A549 (cell line): ENCODE data around the gene MOK. TPM values are rescaled to one million over a fixed set of nuclear protein-coding genes. Genes with fewer than 3 reads are reported as not detected.

ENCODE experiments used
- ATAC-seq, 2 experiments: fragments of 200-7000 bp in 1 of 2; fragments of >200 bp in 1 of 2; cut with Nextera tagmentation in 1 of 2; cut with Tn5 transposase in 1 of 2; 3 replicates each; pipeline versions ENCODE4 v1.8.0 to v1.9.1; 2018 to 2020; ENCODE audit warnings: mild to moderate bottlenecking in 1 of 2, moderate library complexity in 1 of 2
- CTCF ChIA-PET: fragments of 300-600 bp; sonication (Branson Sonifier 250); formaldehyde crosslinking; extraction: SDS; loops from one replicate; lab custom pipeline; 2021; ENCODE audit warnings: antibody characterized with exemption, inconsistent platforms; lab: Yijun Ruan, JAX
- POLR2A ChIA-PET: fragments of 350-600 bp; formaldehyde crosslinking; extraction: SDS; loops from one replicate; lab custom pipeline; 2021; ENCODE audit warnings: antibody characterized with exemption, inconsistent platforms; lab: Yijun Ruan, JAX
- DNase-seq, 2 experiments: peaks; one replicate each; pipeline versions ENCODE4 v3.0.0 to v3.0.0-alpha.2; 2011 to 2016; ENCODE audit warnings: low read depth in 1 of 2, low spot score in 1 of 2
- FAIRE-seq: peaks from 2 replicates; lab custom pipeline; 2011; peaks lifted over from hg19 to GRCh38; lab: Jason Lieb, UNC
- H3K27ac ChIP-seq, 2 experiments: fragments of >200 bp; sonication (Bioruptor Twin); formaldehyde crosslinking; 3 replicates each; pipeline ENCODE4 v1.5.1; 2016 to 2017
- H3K4me1 ChIP-seq: fragments of >200 bp; sonication (Bioruptor Twin); formaldehyde crosslinking; 3 replicates; pipeline ENCODE4 v1.6.1; 2016
- H3K4me2 ChIP-seq: fragments of >200 bp; sonication (Bioruptor Twin); formaldehyde crosslinking; 3 replicates; pipeline ENCODE4 v1.6.1; 2016
- H3K4me3 ChIP-seq: fragments of >200 bp; sonication (Bioruptor Twin); formaldehyde crosslinking; 3 replicates; pipeline ENCODE4 v1.5.1; 2016
- H3K9me3 ChIP-seq: fragments of >200 bp; sonication (Bioruptor Twin); formaldehyde crosslinking; 3 replicates; pipeline ENCODE4 v1.6.1; 2016
- BCL3 ChIP-seq: fragments of >200 bp; sonication (Bioruptor Twin); formaldehyde crosslinking; IDR thresholded peaks from 3 replicates; pipeline ENCODE4 v1.6.1; 2016
- BHLHE40 ChIP-seq: IDR thresholded peaks from 2 replicates; pipeline ENCODE4 v1.6.1; 2012; ENCODE audit warnings: low read depth, low read length, inconsistent platforms
- CEBPB ChIP-seq, 2 experiments: fragments of >200 bp in 1 of 2; sonication (Bioruptor Twin) in 1 of 2; formaldehyde crosslinking in 1 of 2; IDR thresholded peaks; 2 replicates each; pipeline ENCODE4 v1.6.1; 2012 to 2016
- CHD2 ChIP-seq: fragments of 150-350 bp; IDR thresholded peaks from 2 replicates; pipeline ENCODE4 v1.6.1; 2014; ENCODE audit warnings: low read length; ENCODE audit not compliant: partially characterized antibody
- EHF ChIP-seq: fragments of 250-450 bp; sonication (Bioruptor Pico); IDR thresholded peaks from 2 replicates; pipeline ENCODE4 v1.5.0; 2020; ENCODE audit warnings: mild to moderate bottlenecking
- EHMT2 ChIP-seq: fragments of 200-600 bp; sonication (generic); IDR thresholded peaks from 2 replicates; pipeline ENCODE4 v1.6.1; 2016; ENCODE audit warnings: antibody characterized with exemption, low read depth, mild to moderate bottlenecking, moderate library complexity
- HDAC2 ChIP-seq: fragments of 200-600 bp; sonication (generic); IDR thresholded peaks from 2 replicates; pipeline ENCODE4 v1.6.1; 2016
- HES2 ChIP-seq: fragments of >200 bp; sonication (Bioruptor Twin); formaldehyde crosslinking; IDR thresholded peaks from 2 replicates; pipeline ENCODE4 v1.6.1; 2016
- HMGXB4 ChIP-seq: fragments of 250-450 bp; sonication (Bioruptor Pico); IDR thresholded peaks from 2 replicates; pipeline ENCODE4 v1.5.0; 2021; ENCODE audit warnings: mild to moderate bottlenecking, moderate library complexity, borderline replicate concordance
- JUNB ChIP-seq: fragments of >200 bp; sonication (Bioruptor Twin); formaldehyde crosslinking; IDR thresholded peaks from 2 replicates; pipeline ENCODE4 v1.6.1; 2016
- KDM5A ChIP-seq: fragments of 200-600 bp; sonication (generic); IDR thresholded peaks from 2 replicates; pipeline ENCODE4 v1.6.1; 2016; ENCODE audit warnings: antibody characterized with exemption, mild to moderate bottlenecking
- MAFK ChIP-seq: fragments of 450-650 bp; IDR thresholded peaks from 2 replicates; pipeline ENCODE4 v1.6.1; 2014; ENCODE audit not compliant: partially characterized antibody
- MAZ ChIP-seq: fragments of 150-350 bp; IDR thresholded peaks from 2 replicates; pipeline ENCODE4 v1.6.1; 2014; ENCODE audit warnings: antibody characterized with exemption, low read depth, low read length, borderline replicate concordance
- NFE2L2 ChIP-seq: fragments of 150-350 bp; conservative IDR thresholded peaks from 2 replicates; pipeline ENCODE4 v1.6.1; 2014; ENCODE audit warnings: low read length
- NPAS2 ChIP-seq: fragments of 250-450 bp; sonication (Bioruptor Pico); IDR thresholded peaks from 2 replicates; pipeline ENCODE4 v1.8.0; 2022; ENCODE audit warnings: mild to moderate bottlenecking, moderate library complexity, borderline replicate concordance
- PBX3 ChIP-seq: IDR thresholded peaks from 2 replicates; pipeline ENCODE4 v1.6.1; 2012
- POLR2AphosphoS2 ChIP-seq: conservative IDR thresholded peaks from 2 replicates; pipeline ENCODE4 v1.6.1; 2012; ENCODE audit warnings: low read length, improper control_type of control experiment, inconsistent platforms
- RCOR1 ChIP-seq: fragments of 150-350 bp; IDR thresholded peaks from 2 replicates; pipeline ENCODE4 v1.6.1; 2014; ENCODE audit warnings: antibody characterized with exemption, low read length, low read depth
- RFX5 ChIP-seq: fragments of 450-650 bp; IDR thresholded peaks from 2 replicates; pipeline ENCODE4 v1.7.1; 2014; ENCODE audit warnings: antibody characterized with exemption, mild to moderate bottlenecking, moderate library complexity
- SMC3 ChIP-seq: fragments of >200 bp; sonication (Bioruptor Twin); formaldehyde crosslinking; IDR thresholded peaks from 3 replicates; pipeline ENCODE4 v1.6.1; 2018; ENCODE audit warnings: inconsistent platforms
- USF2 ChIP-seq: fragments of 450-650 bp; IDR thresholded peaks from 2 replicates; pipeline ENCODE4 v1.6.1; 2014; ENCODE audit warnings: antibody characterized with exemption
- ZC3H11A ChIP-seq: fragments of 450-650 bp; IDR thresholded peaks from 2 replicates; pipeline ENCODE4 v1.6.1; 2014; ENCODE audit warnings: antibody characterized with exemption, mild to moderate bottlenecking
- ZSCAN20 ChIP-seq: fragments of 250-450 bp; sonication (Bioruptor Pico); IDR thresholded peaks from 2 replicates; pipeline ENCODE4 v1.8.0; 2022; ENCODE audit warnings: mild to moderate bottlenecking, moderate library complexity
- WGBS: methylation state at CpG from one replicate; pipeline ENCODE4 v1.1.6; 2017; ENCODE audit errors: missing lambda C conversion rate; 5-methylcytosine and 5-hydroxymethylcytosine counted together
- polyA plus RNA-seq, 4 experiments: library from polyadenylated mRNA; depleted of rRNA in 3 of 4; stranded (reverse); fragments of >200 nt; fragmentation: RNase III in 1 of 4; extraction: RNeasy Plus Mini Kit Qiagen cat#74134 plus additional on column Dnase treatment in 1 of 4; gene quantifications; 2 replicates in 3 of 4; 3 replicates in 1 of 4; pipeline ENCODE4 v1.2.3, GENCODE V29; 2011 to 2017

Gene MOK
- polyA plus RNA-seq, 2 of the 4 experiments (the other 2 are of a cell fraction), result 12.6 to 18.5 TPM

GRCh38 chr14:102201776-102202175, 103.2 kb downstream of the MOK start:
- CTCF ChIA-PET, result no interaction called here
- Histone ChIP-seq H3K4me3 (no peak overlapping the region), H3K4me1 (no peaks in the 10 kb centered on the region), H3K27ac (no peak overlapping the region), H3K4me2 (no peak overlapping the region), H3K9me3 (no peaks in the 10 kb centered on the region)
- DNase-seq, result no peak
- WGBS, result 85% methylated on average over 4 of the region's 4 CpGs
- POLR2A ChIA-PET, result no interaction called here
- no peak for TF ChIP-seq POLR2AphosphoS2
- TF ChIP-seq EHMT2, result no peak
- TF ChIP-seq SMC3, result no peak
- TF ChIP-seq MAFK, result no peak
- no peak for TF ChIP-seq HDAC2
- no peak for TF ChIP-seq NPAS2 (CRISPR knock-in tag)
- TF ChIP-seq JUNB, result no peak
- no peak for TF ChIP-seq USF2
- no peak for TF ChIP-seq BCL3
- no peak for TF ChIP-seq EHF
- TF ChIP-seq NFE2L2, result no peak
- no peak for TF ChIP-seq BHLHE40
- no peak for TF ChIP-seq RFX5
- no peak for TF ChIP-seq RCOR1
- no peak for TF ChIP-seq HMGXB4
- no peak for TF ChIP-seq PBX3
- no peak for TF ChIP-seq HES2
- TF ChIP-seq MAZ, result no peak
- no peak for TF ChIP-seq CHD2
- TF ChIP-seq CEBPB (IDR thresholded peaks at IDR 0.05), result no peak
- FAIRE-seq, result no peak
- ATAC-seq, result peak in 1 of 2 experiments; percentile 45; a peak in 2 of 6 replicates

- WGBS, result 85% methylated on average over 9 of the region's 9 CpGs
- no peak for TF ChIP-seq ZSCAN20
- TF ChIP-seq SMC3, result no peak
- TF ChIP-seq NPAS2 (CRISPR knock-in tag), result no peak
- no peak for TF ChIP-seq KDM5A
- no peak for TF ChIP-seq HMGXB4
- no peak for TF ChIP-seq POLR2AphosphoS2
- TF ChIP-seq ZC3H11A, result no peak
- CTCF ChIA-PET, result no interaction called here
- Histone ChIP-seq H3K27ac (no peak overlapping the region), H3K9me3 (no peaks in the 10 kb centered on the region), H3K4me2 (no peak overlapping the region), H3K4me3 (no peak overlapping the region), H3K4me1 (no peaks in the 10 kb centered on the region)
- DNase-seq (no peak), FAIRE-seq (no peak), ATAC-seq (no peak)
- POLR2A ChIA-PET, result no interaction called here
These were observed 103.6 kb downstream of the MOK start for GRCh38 chr14:102201353-102201738.
